Pulmonary artery endothelial cell (primary cell): Measurements from ENCODE around the gene OR6P1. TPM values are rescaled to one million over a fixed set of nuclear protein-coding genes. Genes with fewer than 3 reads are reported as not detected.

Source experiments
- DNase-seq: peaks from one replicate; pipeline ENCODE4 v3.0.0-alpha.2; 2011; ENCODE audit warnings: low read depth, low spot score
- total RNA-seq: library from RNA; depleted of rRNA; stranded (reverse); fragments of >200 nt; gene quantifications from 2 replicates; pipeline ENCODE4 v1.2.3, GENCODE V29; 2014

OR6P1 gene
- total RNA-seq, 1 donor from 2014 or later: not detected

- DNase-seq: no peak
Measured at GRCh38 chr1:158516966-158517365, 53.4 kb downstream of the OR6P1 start.

Other genes starting within 250 kb of the OR6P1 start
- not detected in 2 replicates for gene CD1B, start 239.0 kb downstream of the OR6P1 start, total RNA-seq
- not detected in 2 replicates for gene CD1E, start 216.7 kb downstream of the OR6P1 start, total RNA-seq
- not detected in 2 replicates for gene OR10T2, start 171.1 kb downstream of the OR6P1 start, total RNA-seq
- gene OR10K2, start 144.3 kb downstream of the OR6P1 start, total RNA-seq: not detected in 2 replicates
- gene OR10K1, start 108.7 kb downstream of the OR6P1 start, total RNA-seq: not detected in 2 replicates
- gene OR10R2, start 98.4 kb downstream of the OR6P1 start, total RNA-seq: not detected in 2 replicates
- gene OR6Y1, start 16.2 kb downstream of the OR6P1 start, total RNA-seq: not detected in 2 replicates
- not detected in 2 replicates for gene OR10X1, start 9.3 kb upstream of the OR6P1 start, total RNA-seq
- not detected in 2 replicates for gene OR10Z1, start 34.7 kb upstream of the OR6P1 start, total RNA-seq
- 0.13 and 0.14 TPM in 2 replicates for gene SPTA1, start 116.1 kb upstream of the OR6P1 start, total RNA-seq
- gene OR6K2, start 130.1 kb upstream of the OR6P1 start, total RNA-seq: not detected in 2 replicates
- gene OR6K3, start 150.1 kb upstream of the OR6P1 start, total RNA-seq: not detected in 2 replicates
- not detected in 2 replicates for gene OR6K6, start 184.1 kb upstream of the OR6P1 start, total RNA-seq
- gene OR6N1, start 201.6 kb upstream of the OR6P1 start, total RNA-seq: not detected in 2 replicates
- gene OR6N2, start 210.6 kb upstream of the OR6P1 start, total RNA-seq: not detected in 2 replicates